Mesodermal cell (in vitro differentiated cells): Measurements from ENCODE around the gene ZNF474.
A peak's percentile ranks its signal among the peaks of the same experiment; 100 is the strongest.

ENCODE experiments used
- H3K27ac ChIP-seq: 2 replicates; pipeline ENCODE4 v1.7.0; 2013; ENCODE audit warnings: mild to moderate bottlenecking, low read depth, low read length, moderate library complexity; ENCODE audit not compliant: severe bottlenecking
- H3K36me3 ChIP-seq: 2 replicates; pipeline ENCODE4 v1.7.1; 2013; ENCODE audit warnings: mild to moderate bottlenecking, low read length, moderate library complexity; ENCODE audit not compliant: control insufficient read depth, insufficient read depth
- H3K4me1 ChIP-seq: one replicate; pipeline ENCODE4 v1.7.1; 2013; ENCODE audit warnings: mild to moderate bottlenecking, low read length; ENCODE audit not compliant: insufficient read depth, control insufficient read depth, poor library complexity, severe bottlenecking
- H3K4me3 ChIP-seq: 2 replicates; pipeline ENCODE4 v1.7.0; 2013; ENCODE audit warnings: low read length, control low read depth, mild to moderate bottlenecking; ENCODE audit not compliant: insufficient read depth, poor library complexity, severe bottlenecking; ENCODE audit errors: extremely low read depth
- H3K9me3 ChIP-seq: 2 replicates; pipeline ENCODE4 v1.7.1; 2013; ENCODE audit warnings: mild to moderate bottlenecking, low read length, moderate library complexity; ENCODE audit not compliant: control insufficient read depth
- WGBS, 2 experiments: methylation state at CpG; one replicate each; pipeline ENCODE4 v1.1.5; 2013; ENCODE audit warnings: missing lambda C conversion rate in 2 of 2; ENCODE audit not compliant: insufficient coverage in 2 of 2; 5-methylcytosine and 5-hydroxymethylcytosine counted together

ZNF474 gene

DNA sequence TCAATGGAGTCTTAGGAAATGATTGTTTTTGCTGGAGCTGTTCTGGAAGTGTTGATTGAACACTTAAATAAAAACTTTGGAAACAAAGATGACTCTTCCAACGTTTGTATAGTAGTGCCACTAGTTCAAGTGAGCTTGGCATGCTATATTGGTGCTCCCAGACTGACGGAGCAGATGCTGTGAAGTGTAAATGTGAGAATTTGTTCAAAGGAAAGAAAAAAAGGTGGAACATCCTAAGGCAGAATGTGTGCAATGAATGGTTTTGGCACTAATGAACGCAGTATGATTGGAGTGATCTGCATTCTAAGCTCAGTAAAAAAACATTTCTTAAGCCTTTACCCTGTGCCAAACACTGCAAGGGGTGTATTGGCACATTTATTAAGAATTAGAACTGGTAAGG lies 69.8 kb downstream of the ZNF474 start:
- WGBS, 2 experiments = 88 to 92% methylated on average over 2 of the region's 3 CpGs
- Histone ChIP-seq H3K4me1 (no peaks in the 10 kb centered on the region), H3K9me3 (no peaks in the 10 kb centered on the region), H3K27ac (no peak overlapping the region), H3K4me3 (no peak overlapping the region), H3K36me3 (no peaks in the 10 kb centered on the region)

- no peaks in the 10 kb centered on the region for H3K9me3 ChIP-seq
- no peaks in the 10 kb centered on the region for H3K36me3 ChIP-seq
- H3K4me3 ChIP-seq = no peak overlapping the region
- H3K4me1 ChIP-seq = no peaks in the 10 kb centered on the region
- H3K27ac ChIP-seq = peak overlapping the region; percentile 23
Observed at GRCh38 chr5:122200450-122200849, 71.1 kb downstream of the ZNF474 start.

GRCh38 chr5:122200865-122201264 lies 71.5 kb downstream of the ZNF474 start:
- Histone ChIP-seq H3K27ac (peak overlapping the region; percentile 23), H3K4me1 (no peaks in the 10 kb centered on the region), H3K4me3 (no peak overlapping the region), H3K9me3 (no peaks in the 10 kb centered on the region), H3K36me3 (no peaks in the 10 kb centered on the region)
- WGBS, 2 experiments = no CpG with 5 or more reads among the region's 3 CpGs

GRCh38 chr5:122201365-122201764 lies 72.0 kb downstream of the ZNF474 start:
- Histone ChIP-seq H3K36me3 (no peaks in the 10 kb centered on the region), H3K4me3 (no peak overlapping the region), H3K27ac (no peak overlapping the region), H3K4me1 (no peaks in the 10 kb centered on the region), H3K9me3 (no peaks in the 10 kb centered on the region)
- WGBS, 2 experiments = 92 to 100% methylated on average over 3 of the region's 3 CpGs

DNA sequence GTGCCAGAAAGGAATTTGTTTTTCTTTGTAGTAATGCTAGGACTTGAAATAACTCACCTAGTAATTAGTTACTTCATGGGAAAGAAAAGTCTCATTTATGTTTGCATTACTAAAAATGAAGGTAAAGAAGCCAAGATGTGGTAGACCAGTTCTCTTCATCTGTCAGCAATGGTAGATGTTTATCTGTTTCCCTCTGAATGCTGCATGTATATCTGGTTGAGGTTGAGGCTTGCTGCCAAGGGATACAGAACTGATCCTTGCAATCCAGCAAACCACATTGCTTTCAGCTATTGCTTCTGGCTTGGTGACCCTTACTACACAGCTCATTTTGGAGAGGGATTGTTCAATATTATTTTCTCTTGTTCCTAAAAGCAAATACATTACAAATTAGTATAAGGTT lies 73.6 kb downstream of the ZNF474 start:
- Histone ChIP-seq H3K4me1 (no peaks in the 10 kb centered on the region), H3K9me3 (no peaks in the 10 kb centered on the region), H3K27ac (no peak overlapping the region), H3K36me3 (no peaks in the 10 kb centered on the region), H3K4me3 (no peak overlapping the region)
